ENCODE results near the gene ATAD5. TPM values are rescaled to one million over a fixed set of nuclear protein-coding genes. Genes with fewer than 3 reads are reported as not detected.
A peak's percentile ranks its signal among the peaks of the same experiment; 100 is the strongest.

The ATAD5 gene, protein sequence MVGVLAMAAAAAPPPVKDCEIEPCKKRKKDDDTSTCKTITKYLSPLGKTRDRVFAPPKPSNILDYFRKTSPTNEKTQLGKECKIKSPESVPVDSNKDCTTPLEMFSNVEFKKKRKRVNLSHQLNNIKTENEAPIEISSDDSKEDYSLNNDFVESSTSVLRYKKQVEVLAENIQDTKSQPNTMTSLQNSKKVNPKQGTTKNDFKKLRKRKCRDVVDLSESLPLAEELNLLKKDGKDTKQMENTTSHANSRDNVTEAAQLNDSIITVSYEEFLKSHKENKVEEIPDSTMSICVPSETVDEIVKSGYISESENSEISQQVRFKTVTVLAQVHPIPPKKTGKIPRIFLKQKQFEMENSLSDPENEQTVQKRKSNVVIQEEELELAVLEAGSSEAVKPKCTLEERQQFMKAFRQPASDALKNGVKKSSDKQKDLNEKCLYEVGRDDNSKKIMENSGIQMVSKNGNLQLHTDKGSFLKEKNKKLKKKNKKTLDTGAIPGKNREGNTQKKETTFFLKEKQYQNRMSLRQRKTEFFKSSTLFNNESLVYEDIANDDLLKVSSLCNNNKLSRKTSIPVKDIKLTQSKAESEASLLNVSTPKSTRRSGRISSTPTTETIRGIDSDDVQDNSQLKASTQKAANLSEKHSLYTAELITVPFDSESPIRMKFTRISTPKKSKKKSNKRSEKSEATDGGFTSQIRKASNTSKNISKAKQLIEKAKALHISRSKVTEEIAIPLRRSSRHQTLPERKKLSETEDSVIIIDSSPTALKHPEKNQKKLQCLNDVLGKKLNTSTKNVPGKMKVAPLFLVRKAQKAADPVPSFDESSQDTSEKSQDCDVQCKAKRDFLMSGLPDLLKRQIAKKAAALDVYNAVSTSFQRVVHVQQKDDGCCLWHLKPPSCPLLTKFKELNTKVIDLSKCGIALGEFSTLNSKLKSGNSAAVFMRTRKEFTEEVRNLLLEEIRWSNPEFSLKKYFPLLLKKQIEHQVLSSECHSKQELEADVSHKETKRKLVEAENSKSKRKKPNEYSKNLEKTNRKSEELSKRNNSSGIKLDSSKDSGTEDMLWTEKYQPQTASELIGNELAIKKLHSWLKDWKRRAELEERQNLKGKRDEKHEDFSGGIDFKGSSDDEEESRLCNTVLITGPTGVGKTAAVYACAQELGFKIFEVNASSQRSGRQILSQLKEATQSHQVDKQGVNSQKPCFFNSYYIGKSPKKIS (N-terminal part only)
- total RNA-seq: under 1 TPM; 0.10 to 0.39 (median 0.20) TPM

DNA sequence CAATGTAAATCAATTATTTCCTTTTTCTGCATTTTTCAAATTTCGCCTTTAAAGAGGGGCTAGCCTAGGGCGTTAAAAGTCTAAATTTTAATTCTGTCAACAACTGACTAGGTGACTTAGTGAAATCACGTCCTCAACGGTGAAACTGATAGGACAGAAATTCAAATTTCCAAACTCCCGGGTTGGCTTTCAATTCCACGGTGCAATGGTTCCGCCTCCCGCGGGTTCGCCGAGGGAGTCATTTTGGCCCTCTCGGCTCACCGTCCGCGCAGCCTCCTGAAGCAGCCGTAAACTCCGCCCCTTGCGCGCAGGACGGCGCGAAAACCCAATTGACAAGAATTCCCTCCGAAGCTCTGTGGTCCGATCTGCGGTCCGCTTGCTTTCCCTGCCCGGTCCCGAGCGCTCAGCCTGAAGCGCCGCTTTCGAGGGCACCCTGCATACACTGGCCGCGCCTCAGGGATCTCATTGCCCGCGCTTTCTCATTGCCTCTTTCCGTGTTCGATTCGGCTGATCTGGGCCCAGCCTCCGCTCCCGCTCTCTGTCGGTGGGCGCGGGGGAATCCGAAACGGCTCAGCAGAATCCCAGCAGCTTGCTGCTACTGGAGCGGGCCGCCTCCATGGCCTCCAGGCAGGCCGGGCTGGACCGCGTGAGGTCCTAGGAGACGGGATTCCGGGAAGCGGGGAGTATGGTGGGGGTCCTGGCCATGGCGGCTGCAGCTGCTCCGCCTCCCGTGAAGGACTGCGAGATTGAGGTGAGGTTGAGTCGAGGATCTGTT is at the start of gene ATAD5:
ATAD5 (plus strand) TSS at position 304 of the 775 bp plus-strand sequence; CDS start at position 686, 382 bp downstream.
- TF ChIP-seq POLR2A (IDR thresholded peaks at IDR 0.05): no peak
- TF ChIP-seq, protein P1, sequence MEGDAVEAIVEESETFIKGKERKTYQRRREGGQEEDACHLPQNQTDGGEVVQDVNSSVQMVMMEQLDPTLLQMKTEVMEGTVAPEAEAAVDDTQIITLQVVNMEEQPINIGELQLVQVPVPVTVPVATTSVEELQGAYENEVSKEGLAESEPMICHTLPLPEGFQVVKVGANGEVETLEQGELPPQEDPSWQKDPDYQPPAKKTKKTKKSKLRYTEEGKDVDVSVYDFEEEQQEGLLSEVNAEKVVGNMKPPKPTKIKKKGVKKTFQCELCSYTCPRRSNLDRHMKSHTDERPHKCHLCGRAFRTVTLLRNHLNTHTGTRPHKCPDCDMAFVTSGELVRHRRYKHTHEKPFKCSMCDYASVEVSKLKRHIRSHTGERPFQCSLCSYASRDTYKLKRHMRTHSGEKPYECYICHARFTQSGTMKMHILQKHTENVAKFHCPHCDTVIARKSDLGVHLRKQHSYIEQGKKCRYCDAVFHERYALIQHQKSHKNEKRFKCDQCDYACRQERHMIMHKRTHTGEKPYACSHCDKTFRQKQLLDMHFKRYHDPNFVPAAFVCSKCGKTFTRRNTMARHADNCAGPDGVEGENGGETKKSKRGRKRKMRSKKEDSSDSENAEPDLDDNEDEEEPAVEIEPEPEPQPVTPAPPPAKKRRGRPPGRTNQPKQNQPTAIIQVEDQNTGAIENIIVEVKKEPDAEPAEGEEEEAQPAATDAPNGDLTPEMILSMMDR (IDR thresholded peaks at IDR 0.05 in 4 of 5, conservative IDR thresholded peaks at IDR 0.05 in 1 of 5): no peak
- in situ Hi-C loops (cut with MboI; ENCODE audit: low sequenced_read_pairs in 4 of 4): no loop called here
- ATAC-seq (peak; percentile 93 to 98), DNase-seq (peak; percentile 84 to 85)
- H3K36me3 ChIP-seq: no peaks in the 10 kb centered on the region
- no peaks in the 10 kb centered on the region for H3K27me3 ChIP-seq
- peak within 1 kb of the TSS; percentile 79 to 88 (median 82) for H3K4me3 ChIP-seq
- H3K9me3 ChIP-seq: no peaks in the 10 kb centered on the region
- peaks cover 14 to 15% of the 10 kb centered on the region in 2 donors for H3K4me1 ChIP-seq
- intact Hi-C loops (cut with DNase I; ENCODE audit: low total_unique reads): loop anchor here (5.0 kb wide), 2 partner anchors 75 to 355 kb away; partner anchors contain the start of genes GOSR1 and TEFM
- H3K27ac ChIP-seq: peak within 1 kb of the TSS; percentile 62 to 73 (median 67)

DNA sequence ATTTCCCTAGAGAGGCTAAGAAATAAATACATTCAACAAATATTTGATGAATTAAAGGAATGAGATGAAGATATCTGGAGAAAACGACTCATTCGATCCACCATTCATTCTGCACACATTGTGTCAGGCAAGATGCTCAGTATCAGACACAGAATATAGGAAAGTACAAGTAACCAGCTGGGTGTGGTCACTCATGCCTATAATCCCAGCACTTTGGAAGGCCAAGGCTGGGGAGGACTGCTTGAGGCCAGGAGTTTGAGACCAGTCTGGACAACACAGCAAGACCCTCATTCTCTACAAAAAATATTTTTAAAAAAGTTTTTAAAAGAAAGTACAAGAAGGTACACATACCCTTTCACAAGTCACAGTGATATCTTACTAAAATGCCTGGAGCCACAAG is 49.6 kb upstream of the ATAD5 start:
- no peak for TF ChIP-seq POLR2A (IDR thresholded peaks at IDR 0.05)
- TF ChIP-seq, protein P1 (IDR thresholded peaks at IDR 0.05 in 4 of 5, conservative IDR thresholded peaks at IDR 0.05 in 1 of 5): no peak
- intact Hi-C loops (cut with DNase I; ENCODE audit: low total_unique reads) (no loop called here), in situ Hi-C loops (cut with MboI; ENCODE audit: low sequenced_read_pairs in 4 of 4) (no loop called here)
- Histone ChIP-seq H3K27ac (no peak overlapping the region), H3K4me3 (no peak overlapping the region), H3K36me3 (peaks cover 0 to 34% of the 10 kb centered on the region in 2 donors), H3K4me1 (no peaks in the 10 kb centered on the region), H3K27me3 (no peaks in the 10 kb centered on the region), H3K9me3 (no peaks in the 10 kb centered on the region)
- ATAC-seq (no peak), DNase-seq (no peak)

DNA sequence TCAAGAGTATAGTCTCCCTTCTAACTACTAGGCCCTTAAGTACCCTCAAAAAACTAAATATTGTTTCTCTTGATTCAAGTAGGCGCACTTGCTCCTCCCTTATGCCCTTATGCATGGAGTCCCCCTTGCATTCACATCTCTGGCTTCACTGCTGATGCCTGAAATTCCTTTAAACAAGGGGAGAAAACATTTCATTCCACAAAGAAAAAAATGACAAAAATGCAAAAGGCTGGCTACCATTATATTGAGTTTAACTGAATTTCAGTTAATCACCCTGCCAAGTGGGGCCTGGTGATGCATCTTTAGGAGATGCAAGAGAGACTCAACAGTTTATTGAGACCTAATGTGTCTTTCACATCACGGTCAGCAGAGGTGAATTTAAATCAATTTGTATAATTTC is 42.8 kb upstream of the ATAD5 start:
- Histone ChIP-seq H3K27ac (no peak overlapping the region), H3K36me3 (peaks cover 0 to 48% of the 10 kb centered on the region in 2 donors)
- no peak for ATAC-seq

More for the DNA sequence above, 42.8 kb upstream of the ATAD5 start:
- intact Hi-C loops (cut with DNase I; ENCODE audit: low total_unique reads): no loop called here
- Histone ChIP-seq H3K4me3 (no peak overlapping the region), H3K9me3 (no peaks in the 10 kb centered on the region), H3K4me1 (no peaks in the 10 kb centered on the region), H3K27me3 (no peaks in the 10 kb centered on the region)
- TF ChIP-seq, protein P1 (IDR thresholded peaks at IDR 0.05 in 4 of 5, conservative IDR thresholded peaks at IDR 0.05 in 1 of 5): no peak
- no peak for TF ChIP-seq POLR2A (IDR thresholded peaks at IDR 0.05)
- DNase-seq: no peak
- in situ Hi-C loops (cut with MboI; ENCODE audit: low sequenced_read_pairs in 4 of 4): no loop called here

Measured in gastrocnemius medialis (tissue), 4 donors.